SK-N-SH (cell line): ENCODE results near the gene ADAMTSL1.

Experiments used
- TCF12 ChIP-seq: IDR thresholded peaks from 2 replicates; pipeline ENCODE4 v1.4.0; 2012
- TF ChIP-seq, protein P1 (sequence below): fragments of 200-600 bp; sonication (generic); IDR thresholded peaks from 2 replicates; pipeline ENCODE4 v1.6.1; 2017; ENCODE audit warnings: antibody characterized with exemption, mild to moderate bottlenecking, moderate library complexity

DNA sequence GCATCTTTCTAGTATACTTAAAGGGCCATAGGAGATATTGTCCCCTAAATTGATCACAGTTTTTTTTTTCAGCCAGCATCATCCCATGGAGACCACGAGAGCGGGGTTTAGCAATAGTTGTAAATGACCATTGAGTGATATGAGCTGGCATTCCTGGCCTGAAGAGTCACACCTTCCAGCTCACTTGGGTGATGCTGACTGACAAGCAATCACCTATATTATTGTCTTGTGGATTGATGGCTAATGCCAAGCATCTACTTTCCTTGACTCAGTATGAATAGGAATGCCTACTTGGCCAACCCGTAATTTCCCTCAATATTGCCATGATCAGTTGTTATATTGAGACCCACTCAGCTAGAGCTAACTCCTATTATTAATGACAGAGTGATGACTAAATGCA lies 70.5 kb downstream of the ADAMTSL1 start:
- TF ChIP-seq, protein P1, sequence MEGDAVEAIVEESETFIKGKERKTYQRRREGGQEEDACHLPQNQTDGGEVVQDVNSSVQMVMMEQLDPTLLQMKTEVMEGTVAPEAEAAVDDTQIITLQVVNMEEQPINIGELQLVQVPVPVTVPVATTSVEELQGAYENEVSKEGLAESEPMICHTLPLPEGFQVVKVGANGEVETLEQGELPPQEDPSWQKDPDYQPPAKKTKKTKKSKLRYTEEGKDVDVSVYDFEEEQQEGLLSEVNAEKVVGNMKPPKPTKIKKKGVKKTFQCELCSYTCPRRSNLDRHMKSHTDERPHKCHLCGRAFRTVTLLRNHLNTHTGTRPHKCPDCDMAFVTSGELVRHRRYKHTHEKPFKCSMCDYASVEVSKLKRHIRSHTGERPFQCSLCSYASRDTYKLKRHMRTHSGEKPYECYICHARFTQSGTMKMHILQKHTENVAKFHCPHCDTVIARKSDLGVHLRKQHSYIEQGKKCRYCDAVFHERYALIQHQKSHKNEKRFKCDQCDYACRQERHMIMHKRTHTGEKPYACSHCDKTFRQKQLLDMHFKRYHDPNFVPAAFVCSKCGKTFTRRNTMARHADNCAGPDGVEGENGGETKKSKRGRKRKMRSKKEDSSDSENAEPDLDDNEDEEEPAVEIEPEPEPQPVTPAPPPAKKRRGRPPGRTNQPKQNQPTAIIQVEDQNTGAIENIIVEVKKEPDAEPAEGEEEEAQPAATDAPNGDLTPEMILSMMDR, result no peak
- no peak for TF ChIP-seq TCF12
